ENCODE measurements around the gene RUBCNL.
"Not testable (repeated sequence)": the region's sequence is repeated elsewhere in the genome, so short reads cannot be mapped to it uniquely, and the experiment has no call there.

The RUBCNL gene

GRCh38 chr13:46383383-46383782 lies 3.7 kb downstream of the RUBCNL start:
- no peaks in the 10 kb centered on the region for H3K36me3 Mint-ChIP-seq (ENCODE audit: low read depth)
- peaks cover 14% of the 10 kb centered on the region for H3K4me1 Mint-ChIP-seq
- peaks cover 37% of the 10 kb centered on the region for H3K27me3 Mint-ChIP-seq
- H3K4me3 Mint-ChIP-seq = peak overlapping the region; percentile 12
- H3K9me3 Mint-ChIP-seq = no peaks in the 10 kb centered on the region
- H3K27ac Mint-ChIP-seq = peak overlapping the region; percentile 34
- DNase-seq (no peak), ATAC-seq (no peak)

DNA sequence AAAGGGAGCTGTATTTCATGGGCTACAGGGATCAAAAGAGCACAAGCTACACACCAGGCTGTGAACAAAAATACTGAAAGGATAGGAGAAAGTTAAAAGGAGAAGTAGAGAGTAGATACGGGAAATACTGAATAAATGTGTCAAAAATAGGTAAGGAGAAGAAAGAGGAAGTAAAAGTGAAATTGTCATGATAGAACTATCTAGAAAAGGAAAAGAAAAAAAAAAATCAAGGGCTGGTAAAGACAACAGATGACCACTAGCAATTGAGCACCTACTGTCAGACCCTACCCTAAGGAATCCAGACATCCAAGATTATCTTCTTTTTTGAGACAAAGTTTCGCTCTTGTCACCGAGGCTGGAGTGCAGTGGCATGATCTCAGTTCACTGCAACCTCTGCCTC lies 4.8 kb downstream of the RUBCNL start:
- Mint-ChIP-seq H3K4me3 (no peak overlapping the region), H3K9me3 (no peaks in the 10 kb centered on the region), H3K36me3 (ENCODE audit: low read depth) (no peaks in the 10 kb centered on the region), H3K4me1 (peaks cover 11% of the 10 kb centered on the region), H3K27ac (peak overlapping the region; percentile 40), H3K27me3 (peaks cover 28% of the 10 kb centered on the region)
- ATAC-seq = no peak
- DNase-seq = no peak

- ATAC-seq = no peak
- Mint-ChIP-seq H3K36me3 (ENCODE audit: low read depth) (no peaks in the 10 kb centered on the region), H3K4me3 (no peak overlapping the region), H3K4me1 (peaks cover 13% of the 10 kb centered on the region), H3K27ac (no peak overlapping the region), H3K27me3 (peaks cover 12% of the 10 kb centered on the region), H3K9me3 (no peaks in the 10 kb centered on the region)
- DNase-seq = no peak
Observed at GRCh38 chr13:46380242-46380641, 6.8 kb downstream of the RUBCNL start.

GRCh38 chr13:46379611-46380010 lies 7.4 kb downstream of the RUBCNL start:
- ATAC-seq (no peak), DNase-seq (no peak)
- H3K27ac Mint-ChIP-seq = peak overlapping the region; percentile 32
- H3K27me3 Mint-ChIP-seq = peaks cover 9% of the 10 kb centered on the region
- peaks cover 15% of the 10 kb centered on the region for H3K4me1 Mint-ChIP-seq
- no peaks in the 10 kb centered on the region for H3K9me3 Mint-ChIP-seq
- H3K4me3 Mint-ChIP-seq = no peak overlapping the region
- no peaks in the 10 kb centered on the region for H3K36me3 Mint-ChIP-seq (ENCODE audit: low read depth)

DNA sequence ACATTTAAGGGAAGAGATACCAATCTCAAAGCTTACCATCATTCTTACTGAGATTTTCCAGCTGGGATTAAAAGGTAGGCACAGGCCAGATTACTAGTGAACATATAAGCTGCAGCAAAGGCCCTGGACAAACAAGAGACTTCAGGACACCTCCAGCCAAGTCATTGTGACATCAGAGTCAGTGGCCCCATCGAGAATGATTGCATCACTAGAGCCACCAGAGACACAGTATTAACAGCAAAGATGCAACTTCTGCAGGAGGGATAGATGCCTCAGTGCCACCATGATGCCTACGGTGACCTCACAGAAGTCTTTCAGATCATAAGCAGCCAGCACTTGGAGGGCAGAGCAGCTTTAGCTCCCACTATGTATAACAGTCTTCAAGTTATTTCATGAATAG lies 8.6 kb downstream of the RUBCNL start:
- peaks cover 8% of the 10 kb centered on the region for H3K27me3 Mint-ChIP-seq
- no peaks in the 10 kb centered on the region for H3K9me3 Mint-ChIP-seq
- peak overlapping the region; percentile 60 for H3K27ac Mint-ChIP-seq
- no peak for DNase-seq
- H3K4me3 Mint-ChIP-seq = no peak overlapping the region
- ATAC-seq = no peak
- H3K36me3 Mint-ChIP-seq (ENCODE audit: low read depth) = no peaks in the 10 kb centered on the region
- H3K4me1 Mint-ChIP-seq = peaks cover 16% of the 10 kb centered on the region

DNA sequence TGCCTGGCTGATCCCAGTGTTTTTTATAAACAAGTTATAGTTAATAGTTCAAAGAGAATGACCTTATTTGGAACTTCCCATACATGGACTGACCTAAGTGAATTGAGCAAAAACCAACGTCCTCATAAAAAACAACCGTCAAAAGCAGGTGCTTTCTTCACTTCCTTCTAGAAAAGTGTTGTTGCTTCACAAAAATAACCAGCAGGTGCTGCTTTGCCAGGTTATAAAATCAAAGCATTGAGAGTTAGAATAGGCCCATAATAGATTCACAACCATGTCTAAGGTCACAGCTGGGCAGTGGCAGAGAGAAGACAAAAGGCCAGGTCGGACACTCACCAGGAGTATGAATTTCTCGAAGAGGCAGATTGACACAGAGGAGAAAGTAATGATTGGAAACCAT lies 9.5 kb downstream of the RUBCNL start:
- H3K4me3 Mint-ChIP-seq = no peak overlapping the region
- DNase-seq = no peak
- no peak for ATAC-seq
- peaks cover 5% of the 10 kb centered on the region for H3K27me3 Mint-ChIP-seq
- peak overlapping the region; percentile 60 for H3K27ac Mint-ChIP-seq
- no peaks in the 10 kb centered on the region for H3K9me3 Mint-ChIP-seq
- H3K4me1 Mint-ChIP-seq = peaks cover 13% of the 10 kb centered on the region
- H3K36me3 Mint-ChIP-seq (ENCODE audit: low read depth) = no peaks in the 10 kb centered on the region

GRCh38 chr13:46374710-46375109 lies 12.3 kb downstream of the RUBCNL start:
- no peaks in the 10 kb centered on the region for H3K36me3 Mint-ChIP-seq (ENCODE audit: low read depth)
- ATAC-seq = no peak
- peaks cover 14% of the 10 kb centered on the region for H3K4me1 Mint-ChIP-seq
- H3K27me3 Mint-ChIP-seq = peaks cover under 1% of the 10 kb centered on the region
- H3K9me3 Mint-ChIP-seq = no peaks in the 10 kb centered on the region
- DNase-seq = no peak
- peak overlapping the region; percentile 16 for H3K27ac Mint-ChIP-seq
- peak overlapping the region; percentile 27 for H3K4me3 Mint-ChIP-seq

- ATAC-seq (no peak), DNase-seq (no peak)
- H3K4me1 Mint-ChIP-seq = peaks cover 23% of the 10 kb centered on the region
- no peak overlapping the region for H3K27ac Mint-ChIP-seq
- H3K36me3 Mint-ChIP-seq (ENCODE audit: low read depth) = no peaks in the 10 kb centered on the region
- H3K4me3 Mint-ChIP-seq = peak overlapping the region; percentile 16
- H3K9me3 Mint-ChIP-seq = no peaks in the 10 kb centered on the region
- no peaks in the 10 kb centered on the region for H3K27me3 Mint-ChIP-seq
Observed at GRCh38 chr13:46373623-46374022, 13.4 kb downstream of the RUBCNL start.

DNA sequence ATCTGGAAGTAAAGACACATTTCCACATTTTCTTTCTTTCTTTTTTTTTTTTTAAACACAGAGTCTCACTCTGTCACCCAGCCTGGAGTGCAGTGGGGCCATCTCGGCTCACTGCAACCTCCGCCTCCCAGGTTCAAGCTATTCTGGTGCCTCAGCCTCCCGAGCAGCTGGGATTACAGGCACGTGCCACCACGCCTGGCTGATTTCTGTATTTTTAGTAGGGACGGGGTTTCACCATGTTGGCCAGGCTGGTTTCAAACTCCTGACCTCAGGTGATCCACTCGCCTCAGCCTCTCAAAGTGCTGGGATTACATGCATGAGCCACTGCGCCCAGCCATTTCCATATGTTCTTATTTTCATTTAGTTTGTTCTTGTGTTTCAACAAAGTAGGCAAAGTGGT lies 14.1 kb downstream of the RUBCNL start:
- Mint-ChIP-seq H3K4me3 (peak overlapping the region; percentile 16), H3K4me1 (peaks cover 25% of the 10 kb centered on the region)
- H3K36me3 Mint-ChIP-seq (ENCODE audit: low read depth); H3K27ac Mint-ChIP-seq; H3K9me3 Mint-ChIP-seq; DNase-seq; H3K27me3 Mint-ChIP-seq; ATAC-seq: not testable (repeated sequence)

- no peaks in the 10 kb centered on the region for H3K27me3 Mint-ChIP-seq
- ATAC-seq (no peak), DNase-seq (no peak)
- H3K27ac Mint-ChIP-seq = no peak overlapping the region
- peaks cover 25% of the 10 kb centered on the region for H3K4me1 Mint-ChIP-seq
- H3K9me3 Mint-ChIP-seq = no peaks in the 10 kb centered on the region
- no peaks in the 10 kb centered on the region for H3K36me3 Mint-ChIP-seq (ENCODE audit: low read depth)
- H3K4me3 Mint-ChIP-seq = no peak overlapping the region
Observed at GRCh38 chr13:46372071-46372470, 15.0 kb downstream of the RUBCNL start.

DNA sequence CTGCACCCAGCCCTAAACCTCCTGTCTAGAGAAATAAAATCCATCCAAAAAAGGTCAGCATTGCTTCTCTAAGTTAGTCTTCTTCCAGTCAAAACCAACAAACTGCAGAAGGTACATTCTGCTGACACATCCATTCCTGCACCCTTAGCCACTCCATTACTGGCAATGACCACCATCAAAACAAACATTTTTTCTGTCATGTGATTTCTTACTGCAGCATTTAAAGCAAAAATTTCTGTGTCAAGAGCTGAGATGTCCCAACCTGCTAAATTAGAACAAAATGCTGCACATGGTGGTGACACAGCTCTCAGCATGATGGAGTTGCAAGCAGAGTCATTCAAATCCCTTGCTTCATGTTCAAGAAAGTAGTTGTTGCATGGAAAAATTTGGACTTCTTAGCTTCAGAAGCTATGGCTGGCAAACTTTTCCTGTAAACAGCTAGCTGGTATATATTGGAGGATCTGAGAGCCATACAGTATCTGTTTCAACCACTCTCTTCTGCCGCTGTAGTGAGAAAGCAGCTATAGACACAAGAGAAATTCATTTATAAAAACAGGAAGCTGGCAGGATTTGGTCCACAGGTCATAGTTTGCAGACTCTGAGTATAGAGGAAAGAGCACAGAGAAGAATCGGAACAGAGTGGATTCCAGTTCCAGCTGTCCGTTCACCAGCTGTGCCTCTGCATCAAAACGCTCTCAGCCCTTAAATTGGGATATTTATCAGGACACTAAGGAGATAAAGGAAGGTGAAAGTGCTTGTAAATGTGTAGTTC lies 17.4 kb downstream of the RUBCNL start:
- no peaks in the 10 kb centered on the region for H3K27me3 Mint-ChIP-seq
- H3K9me3 Mint-ChIP-seq = no peaks in the 10 kb centered on the region
- ATAC-seq (peak; percentile 18), DNase-seq (no peak)
- H3K4me3 Mint-ChIP-seq = no peak overlapping the region
- no peak overlapping the region for H3K27ac Mint-ChIP-seq
- no peaks in the 10 kb centered on the region for H3K36me3 Mint-ChIP-seq (ENCODE audit: low read depth)
- peaks cover 21% of the 10 kb centered on the region for H3K4me1 Mint-ChIP-seq

DNA sequence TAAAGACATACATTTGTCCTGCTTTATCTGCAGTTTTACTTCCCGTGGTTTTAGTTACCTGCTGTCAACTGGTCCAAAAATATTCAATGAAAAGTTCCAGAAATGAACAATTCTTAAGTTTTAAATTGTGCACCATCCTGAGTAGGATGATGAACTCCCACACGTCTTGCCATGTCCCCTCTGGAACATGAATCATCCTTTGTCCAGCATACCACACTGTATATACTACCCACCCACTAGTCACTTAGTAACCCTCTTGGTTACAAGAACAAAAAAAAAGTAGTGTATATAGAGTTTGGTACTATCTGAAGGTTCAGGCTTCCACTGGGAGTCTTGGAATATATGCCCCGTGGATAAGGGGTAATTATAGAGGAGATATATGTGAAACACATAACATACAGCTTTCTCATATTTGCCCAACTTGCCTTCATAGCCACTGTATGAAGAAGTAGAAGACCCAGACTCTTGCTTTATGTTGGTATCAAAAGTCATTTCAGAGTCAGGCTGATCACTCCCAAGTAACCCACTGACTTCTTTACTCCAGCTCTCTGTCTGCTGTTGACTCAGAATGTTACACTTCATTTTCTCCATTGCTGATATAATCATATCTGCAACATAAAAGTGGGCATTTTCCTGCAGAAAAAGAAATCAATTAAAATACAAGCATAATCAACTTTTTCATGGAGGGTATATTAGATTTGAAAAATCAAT lies 19.3 kb downstream of the RUBCNL start:
- ATAC-seq (peak; percentile 52), DNase-seq (no peak)
- Mint-ChIP-seq H3K27me3 (no peaks in the 10 kb centered on the region), H3K9me3 (no peaks in the 10 kb centered on the region), H3K27ac (no peak overlapping the region), H3K4me3 (no peak overlapping the region), H3K4me1 (peaks cover 19% of the 10 kb centered on the region), H3K36me3 (ENCODE audit: low read depth) (no peaks in the 10 kb centered on the region)

- no peaks in the 10 kb centered on the region for H3K27me3 Mint-ChIP-seq
- H3K36me3 Mint-ChIP-seq (ENCODE audit: low read depth) = no peaks in the 10 kb centered on the region
- H3K27ac Mint-ChIP-seq = no peak overlapping the region
- DNase-seq (no peak), ATAC-seq (no peak)
- no peaks in the 10 kb centered on the region for H3K9me3 Mint-ChIP-seq
- H3K4me1 Mint-ChIP-seq = no peaks in the 10 kb centered on the region
- no peak overlapping the region for H3K4me3 Mint-ChIP-seq
Observed at GRCh38 chr13:46361276-46361934, 25.6 kb downstream of the RUBCNL start.

DNA sequence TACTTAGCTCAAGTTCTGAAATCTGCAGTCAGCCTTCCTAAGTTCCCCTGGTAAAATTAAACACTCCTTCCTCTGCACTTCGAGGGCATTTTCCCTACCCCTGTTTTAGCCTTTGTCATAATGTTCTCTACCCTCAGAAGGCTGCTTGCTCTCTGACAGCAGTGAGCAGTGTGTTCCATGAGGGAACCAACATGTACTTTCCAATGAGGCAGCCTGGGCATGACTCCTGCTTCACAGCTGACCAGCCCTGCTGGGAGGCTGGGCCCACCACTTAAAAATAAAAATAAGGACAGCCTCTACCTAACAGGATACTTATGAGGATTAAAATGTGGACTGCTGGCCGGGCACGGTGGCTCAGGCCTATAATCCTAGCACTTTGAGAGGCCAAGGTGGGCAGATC lies 26.4 kb downstream of the RUBCNL start:
- Mint-ChIP-seq H3K4me3 (no peak overlapping the region), H3K27me3 (no peaks in the 10 kb centered on the region), H3K4me1 (peaks cover 8% of the 10 kb centered on the region), H3K9me3 (no peaks in the 10 kb centered on the region), H3K27ac (no peak overlapping the region), H3K36me3 (ENCODE audit: low read depth) (peaks cover 5% of the 10 kb centered on the region)
- DNase-seq (no peak), ATAC-seq (no peak)

- Mint-ChIP-seq H3K27me3 (no peaks in the 10 kb centered on the region), H3K36me3 (ENCODE audit: low read depth) (peaks cover 9% of the 10 kb centered on the region), H3K9me3 (peaks cover 3% of the 10 kb centered on the region), H3K4me1 (peaks cover 16% of the 10 kb centered on the region), H3K4me3 (no peak overlapping the region), H3K27ac (no peak overlapping the region)
- DNase-seq (no peak), ATAC-seq (no peak)
Observed at GRCh38 chr13:46359714-46360113, 27.3 kb downstream of the RUBCNL start.

Measured in activated naive CD8-positive, alpha-beta T cell treated with anti-CD3 and anti-CD28 coated beads, Interleukin-2, amount 50 U/mL, for 24 hours (primary cell).